HTERT RPE-1 (cell line): ENCODE results near the gene THSD7B.

Experiments used
- in situ Hi-C: fragments of 300-500 bp; cut with MboI; formaldehyde crosslinking; loops from 4 replicates; pipeline ENCODE4 v1.14.3; 2020; ENCODE audit warnings: low sequenced_read_pairs

The THSD7B gene

GRCh38 chr2:137339051-137339450 lies 573.7 kb downstream of the THSD7B start:
- in situ Hi-C loops, result no loop called here

- in situ Hi-C loops, result no loop called here
Observed at GRCh38 chr2:137345994-137346393, 580.6 kb downstream of the THSD7B start.

GRCh38 chr2:137348301-137348700 lies 583.0 kb downstream of the THSD7B start:
- in situ Hi-C loops, result no loop called here

GRCh38 chr2:137357634-137358033 lies 592.3 kb downstream of the THSD7B start:
- in situ Hi-C loops, result no loop called here

DNA sequence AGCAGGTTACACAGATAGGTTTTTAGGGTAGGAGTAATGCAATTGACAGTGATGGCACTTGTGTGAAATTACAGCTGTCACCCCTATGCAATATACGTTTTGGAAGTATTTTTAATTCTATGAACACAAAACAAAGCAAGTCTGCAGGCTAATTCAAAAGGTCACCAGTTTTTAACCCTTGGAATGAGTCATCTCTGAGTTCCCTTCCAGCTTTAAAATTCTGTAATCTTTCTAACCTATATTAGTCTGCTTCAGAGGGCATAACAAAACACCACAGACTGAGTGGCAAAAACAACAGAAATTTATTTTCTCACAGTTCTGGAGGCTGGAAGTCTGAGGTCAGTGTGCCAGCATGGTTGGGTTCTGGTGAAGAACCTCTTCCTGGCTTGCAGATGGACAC lies 602.0 kb downstream of the THSD7B start:
- in situ Hi-C loops, result no loop called here

- in situ Hi-C loops, result no loop called here
Observed at GRCh38 chr2:137369106-137369505, 603.8 kb downstream of the THSD7B start.

- in situ Hi-C loops, result no loop called here
Observed at GRCh38 chr2:137379186-137379585, 613.8 kb downstream of the THSD7B start.

- in situ Hi-C loops, result no loop called here
Observed at GRCh38 chr2:137380610-137381009, 615.3 kb downstream of the THSD7B start.

GRCh38 chr2:137381731-137382130 lies 616.4 kb downstream of the THSD7B start:
- in situ Hi-C loops, result no loop called here

DNA sequence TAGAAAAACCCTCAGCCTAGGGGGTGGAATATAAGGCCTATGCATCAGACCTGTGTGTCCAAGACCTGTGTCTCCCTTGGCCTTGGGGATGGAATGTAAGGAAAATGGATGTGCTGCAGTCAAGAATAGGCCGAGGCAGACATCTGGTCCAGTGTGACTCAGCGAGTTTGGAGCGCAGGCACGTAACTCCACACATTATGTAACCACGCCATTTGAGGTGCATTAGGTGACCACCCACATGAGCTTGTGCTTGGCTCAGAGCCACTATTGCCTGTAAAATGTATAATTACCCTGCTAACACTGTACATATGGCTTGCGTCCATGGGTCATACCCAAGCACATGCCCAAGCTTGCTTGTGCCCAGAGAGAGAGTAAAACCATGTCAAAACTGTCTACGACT lies 618.0 kb downstream of the THSD7B start:
- in situ Hi-C loops, result no loop called here

DNA sequence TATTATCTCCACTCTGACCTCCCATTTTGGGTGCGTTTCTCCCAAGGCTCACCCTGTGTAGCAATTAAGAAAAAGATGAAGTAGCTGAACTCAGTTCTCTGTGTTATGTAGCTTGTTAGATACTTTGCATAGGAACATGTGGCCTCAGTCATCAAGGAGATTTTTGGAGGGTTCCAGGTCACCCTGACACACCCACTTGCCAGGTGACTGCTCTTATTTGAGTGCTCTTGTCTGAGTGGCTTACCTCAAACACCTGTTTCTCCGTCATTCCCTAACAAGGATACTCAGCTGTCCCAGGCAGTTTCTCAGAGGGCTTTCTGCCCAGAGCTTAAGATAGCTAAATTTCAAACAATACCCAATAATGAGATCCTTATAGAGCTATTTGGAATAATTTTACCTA lies 621.7 kb downstream of the THSD7B start:
- in situ Hi-C loops, result no loop called here

DNA sequence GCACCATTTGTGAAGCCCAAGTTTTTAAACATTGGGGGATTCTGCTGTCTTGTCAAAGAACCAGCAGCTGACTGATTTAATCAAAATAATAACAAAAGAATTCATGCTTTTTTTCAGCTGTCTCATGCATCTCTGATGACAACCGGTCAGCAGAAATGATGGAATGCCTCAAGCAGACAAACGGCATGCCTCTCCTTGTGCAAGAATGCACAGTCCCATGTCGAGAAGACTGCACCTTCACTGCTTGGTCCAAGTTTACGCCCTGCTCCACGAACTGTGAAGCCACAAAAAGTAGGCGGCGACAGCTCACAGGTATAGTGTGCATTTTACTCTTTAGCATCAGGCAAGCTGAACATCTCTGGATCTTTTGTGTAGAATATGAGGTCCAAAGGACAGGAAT lies 640.2 kb downstream of the THSD7B start:
- in situ Hi-C loops, result no loop called here

- in situ Hi-C loops, result no loop called here
Observed at GRCh38 chr2:137411585-137411984, 646.2 kb downstream of the THSD7B start.

DNA sequence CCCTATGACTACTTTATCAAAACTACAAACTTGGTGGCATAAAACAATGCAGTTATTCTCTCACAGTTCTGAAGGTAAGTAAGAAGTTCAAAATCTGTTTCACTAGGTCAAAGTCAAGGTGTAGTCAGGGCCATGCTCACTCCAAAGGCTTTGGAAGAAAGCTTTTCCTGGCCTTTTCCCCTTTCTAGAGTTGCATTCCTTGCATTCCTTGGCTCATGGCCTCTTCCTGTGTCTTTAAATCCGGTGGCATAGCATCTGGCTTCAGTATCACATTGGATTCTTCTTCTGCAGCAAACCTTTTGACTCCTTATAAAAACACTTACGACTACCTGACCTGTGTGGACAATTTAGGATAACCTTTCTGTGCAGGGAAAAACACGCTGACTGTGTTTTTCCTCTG lies 655.4 kb downstream of the THSD7B start:
- in situ Hi-C loops, result no loop called here

DNA sequence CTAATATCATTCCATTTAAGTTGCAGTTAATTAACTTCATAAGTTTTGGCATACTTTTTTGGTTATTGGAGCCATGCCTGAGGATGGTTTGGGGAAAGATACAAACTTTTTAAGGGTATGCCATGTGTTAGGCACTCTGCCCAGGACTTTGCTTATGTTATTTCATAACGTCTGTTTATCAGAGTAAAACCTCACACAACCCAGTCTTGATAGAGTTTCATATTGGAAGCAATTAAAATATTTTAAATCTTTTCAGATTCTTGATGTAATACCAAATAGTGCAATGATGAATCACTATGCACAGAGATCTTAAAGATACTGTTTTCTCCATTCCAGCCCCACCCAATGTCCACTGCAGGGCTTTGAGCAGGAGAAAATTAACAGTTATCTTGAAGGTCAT lies 669.8 kb downstream of the THSD7B start:
- in situ Hi-C loops, result no loop called here

- in situ Hi-C loops, result no loop called here
Observed at GRCh38 chr2:137437386-137437785, 672.0 kb downstream of the THSD7B start.

DNA sequence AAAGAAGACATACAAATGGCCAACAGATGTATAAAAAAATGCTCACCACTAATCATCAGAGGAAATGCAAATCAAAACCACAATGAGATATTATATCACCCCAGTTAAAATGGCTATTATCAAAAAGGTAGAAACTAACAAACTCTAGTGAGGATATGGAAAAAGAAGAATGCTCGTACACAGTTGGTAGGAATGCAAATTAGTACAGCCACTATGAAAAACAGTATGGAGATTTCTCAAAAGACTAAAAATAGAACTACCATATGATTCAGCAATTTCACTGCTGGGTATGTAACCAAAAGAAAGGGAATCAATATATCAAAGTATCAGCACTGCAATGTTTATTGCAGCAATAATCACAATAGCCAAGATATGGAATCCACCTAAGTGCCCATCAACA lies 679.6 kb downstream of the THSD7B start:
- in situ Hi-C loops, result no loop called here

- in situ Hi-C loops, result no loop called here
Observed at GRCh38 chr2:137449454-137449853, 684.1 kb downstream of the THSD7B start.

- in situ Hi-C loops, result no loop called here
Observed at GRCh38 chr2:137454886-137455285, 689.5 kb downstream of the THSD7B start.

GRCh38 chr2:137467246-137467862 lies 702.0 kb downstream of the THSD7B start:
- in situ Hi-C loops, result no loop called here

DNA sequence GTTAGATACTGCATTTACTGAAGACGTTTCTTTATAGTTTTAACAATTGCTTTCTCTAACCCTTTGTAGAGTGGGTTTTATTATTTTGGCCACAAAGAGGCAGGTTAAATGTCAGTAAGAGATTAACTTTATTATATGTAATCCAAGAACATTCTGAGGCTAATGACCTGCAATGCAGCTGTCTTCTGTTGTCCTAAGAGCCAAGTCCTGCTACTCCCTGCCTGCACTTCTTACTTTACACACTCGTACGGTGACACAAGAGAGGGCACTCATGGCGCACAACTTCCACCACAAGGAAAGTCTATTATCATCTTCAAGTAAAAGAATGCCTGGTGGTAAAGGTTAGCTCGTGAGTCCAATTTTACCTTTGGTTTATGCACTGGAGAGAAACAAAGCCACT lies 727.9 kb downstream of the THSD7B start:
- in situ Hi-C loops, result no loop called here

- in situ Hi-C loops, result no loop called here
Observed at GRCh38 chr2:137500599-137500998, 735.3 kb downstream of the THSD7B start.

GRCh38 chr2:137507237-137507636 lies 741.9 kb downstream of the THSD7B start:
- in situ Hi-C loops, result no loop called here
